ENCODE results near the gene SETMAR.

DNA sequence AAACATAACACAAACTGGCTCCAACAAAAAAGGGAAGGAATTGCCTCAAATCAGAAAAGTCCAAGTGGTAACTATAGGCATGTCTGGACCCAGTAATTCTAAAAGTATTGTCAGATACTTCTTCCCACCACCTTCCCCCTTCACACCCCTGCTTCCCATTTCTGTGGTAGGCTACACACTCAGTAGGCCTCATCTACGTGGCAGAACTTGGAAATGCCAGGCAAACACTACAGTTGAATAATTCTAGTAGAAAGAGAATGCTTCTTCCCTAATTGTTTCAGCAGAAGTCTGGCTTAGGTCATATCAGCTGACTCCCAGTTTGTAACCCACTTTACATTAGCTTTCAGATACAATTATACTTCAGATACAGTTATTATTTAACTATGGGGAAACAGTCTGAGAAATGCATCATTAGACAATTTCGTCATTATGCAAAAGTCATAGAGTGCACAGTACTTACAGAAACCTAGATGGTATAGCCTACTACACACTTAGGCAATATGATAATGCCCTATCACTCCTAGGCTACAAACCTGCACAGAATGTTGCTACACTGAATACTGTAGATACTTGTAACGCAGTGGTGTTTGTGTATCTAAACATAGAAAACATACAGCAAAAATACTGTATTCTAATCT, 6.4 kb downstream of the SETMAR start:
- no peak for TF ChIP-seq TAF1 (IDR thresholded peaks at IDR 0.05; ENCODE audit: low read depth, low read length)
- no peak for TF ChIP-seq JUN (IDR thresholded peaks at IDR 0.05; ENCODE audit: low read depth, low read length)
- no peak for TF ChIP-seq POLR2A (IDR thresholded peaks at IDR 0.05; ENCODE audit: control extremely low read depth in 1 of 2, low read depth in 2 of 2, low read length in 2 of 2)
- TF ChIP-seq, protein P1, sequence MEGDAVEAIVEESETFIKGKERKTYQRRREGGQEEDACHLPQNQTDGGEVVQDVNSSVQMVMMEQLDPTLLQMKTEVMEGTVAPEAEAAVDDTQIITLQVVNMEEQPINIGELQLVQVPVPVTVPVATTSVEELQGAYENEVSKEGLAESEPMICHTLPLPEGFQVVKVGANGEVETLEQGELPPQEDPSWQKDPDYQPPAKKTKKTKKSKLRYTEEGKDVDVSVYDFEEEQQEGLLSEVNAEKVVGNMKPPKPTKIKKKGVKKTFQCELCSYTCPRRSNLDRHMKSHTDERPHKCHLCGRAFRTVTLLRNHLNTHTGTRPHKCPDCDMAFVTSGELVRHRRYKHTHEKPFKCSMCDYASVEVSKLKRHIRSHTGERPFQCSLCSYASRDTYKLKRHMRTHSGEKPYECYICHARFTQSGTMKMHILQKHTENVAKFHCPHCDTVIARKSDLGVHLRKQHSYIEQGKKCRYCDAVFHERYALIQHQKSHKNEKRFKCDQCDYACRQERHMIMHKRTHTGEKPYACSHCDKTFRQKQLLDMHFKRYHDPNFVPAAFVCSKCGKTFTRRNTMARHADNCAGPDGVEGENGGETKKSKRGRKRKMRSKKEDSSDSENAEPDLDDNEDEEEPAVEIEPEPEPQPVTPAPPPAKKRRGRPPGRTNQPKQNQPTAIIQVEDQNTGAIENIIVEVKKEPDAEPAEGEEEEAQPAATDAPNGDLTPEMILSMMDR (IDR thresholded peaks at IDR 0.05; ENCODE audit: control extremely low read depth in 1 of 3, insufficient read depth in 1 of 3, low read depth in 1 of 3, low read length in 3 of 3), result no peak
- TF ChIP-seq EP300 (IDR thresholded peaks at IDR 0.05; ENCODE audit: borderline replicate concordance in 1 of 2, low read depth in 2 of 2, low read length in 2 of 2), result no peak
- TF ChIP-seq, protein P2, sequence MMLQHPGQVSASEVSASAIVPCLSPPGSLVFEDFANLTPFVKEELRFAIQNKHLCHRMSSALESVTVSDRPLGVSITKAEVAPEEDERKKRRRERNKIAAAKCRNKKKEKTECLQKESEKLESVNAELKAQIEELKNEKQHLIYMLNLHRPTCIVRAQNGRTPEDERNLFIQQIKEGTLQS (IDR thresholded peaks at IDR 0.05; ENCODE audit: insufficient read depth, low read depth, low read length), result no peak
- no peak for TF ChIP-seq SIN3A (conservative IDR thresholded peaks at IDR 0.05 in 1 of 2, IDR thresholded peaks at IDR 0.05 in 1 of 2; ENCODE audit: low read depth in 1 of 2, low read length in 2 of 2)
- no peak for TF ChIP-seq ASH2L (IDR thresholded peaks at IDR 0.05; ENCODE audit: low read length)
- no peak for TF ChIP-seq HDAC2 (IDR thresholded peaks at IDR 0.05; ENCODE audit: borderline replicate concordance in 1 of 2, low read depth in 2 of 2, low read length in 2 of 2)
- no peak for TF ChIP-seq RFX5 (IDR thresholded peaks at IDR 0.05; ENCODE audit: borderline replicate concordance, low read depth, low read length)
- no peak for TF ChIP-seq SAP30 (IDR thresholded peaks at IDR 0.05; ENCODE audit: insufficient read depth, insufficient replicate concordance, low read length)
- TF ChIP-seq SIRT6 (IDR thresholded peaks at IDR 0.05; ENCODE audit: low read length), result no peak
